Stimulated activated CD8-positive, alpha-beta memory T cell treated with anti-CD3 and anti-CD28 coated beads, Interleukin-4, amount 100 ng/mL, for 4 hours (primary cell): Measurements from ENCODE around the gene DSPP.

Experiments used
- DNase-seq, 2 donors: peaks; one replicate each; pipeline ENCODE4 v3.0.0-alpha.2; 2020; ENCODE audit warnings: low read depth in 2 of 2, low spot score in 1 of 2

The DSPP gene

GRCh38 chr4:87624698-87625097 is 16.4 kb downstream of the DSPP start:
- no peak for DNase-seq

GRCh38 chr4:87631668-87632067 is 23.3 kb downstream of the DSPP start:
- no peak for DNase-seq

- no peak for DNase-seq
These were observed 24.1 kb downstream of the DSPP start for GRCh38 chr4:87632469-87632868.

GRCh38 chr4:87633243-87633642 is 24.9 kb downstream of the DSPP start:
- no peak for DNase-seq

- no peak for DNase-seq
These were observed 36.0 kb downstream of the DSPP start for GRCh38 chr4:87644286-87644685.

- no peak for DNase-seq
These were observed 41.7 kb downstream of the DSPP start, which contains the start of gene DMP1 for GRCh38 chr4:87649980-87650379. TSS of gene DMP1 (plus strand) at chr4:87650280. CDS start at chr4:87656493, 6,213 bp downstream.

GRCh38 chr4:87650938-87651337 is 42.6 kb downstream of the DSPP start:
- DNase-seq, result no peak

GRCh38 chr4:87651941-87652340 is 43.6 kb downstream of the DSPP start:
- DNase-seq, result no peak

GRCh38 chr4:87654487-87655044 is 46.2 kb downstream of the DSPP start:
- DNase-seq, result no peak

- DNase-seq, result no peak
These were observed 49.2 kb downstream of the DSPP start for GRCh38 chr4:87657525-87657924.

- DNase-seq, result no peak
These were observed 51.1 kb downstream of the DSPP start for GRCh38 chr4:87659247-87659931.

- no peak for DNase-seq
These were observed 54.5 kb downstream of the DSPP start for GRCh38 chr4:87662871-87663270.
